ENCODE data around the gene BCL2.

DNA sequence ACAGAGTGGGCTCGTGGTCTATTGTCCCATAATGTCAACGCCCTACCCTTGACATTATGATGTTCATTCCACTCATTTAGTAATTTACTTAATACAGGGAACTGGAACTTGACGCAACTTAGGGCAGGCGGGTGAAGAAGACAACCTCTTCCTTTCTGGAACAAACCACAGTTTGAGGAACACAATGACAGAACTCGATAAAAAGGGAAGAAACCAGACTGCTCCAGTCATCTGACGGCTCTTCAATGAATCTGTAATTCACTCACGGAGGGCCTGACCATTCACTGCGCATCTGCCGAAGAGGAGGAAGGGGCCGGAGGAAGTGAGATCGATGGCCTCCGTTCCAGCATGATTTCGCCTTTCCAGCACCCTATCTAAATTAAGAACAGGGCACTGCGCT, 83.2 kb downstream of the BCL2 start:
- TF ChIP-seq, protein P1, sequence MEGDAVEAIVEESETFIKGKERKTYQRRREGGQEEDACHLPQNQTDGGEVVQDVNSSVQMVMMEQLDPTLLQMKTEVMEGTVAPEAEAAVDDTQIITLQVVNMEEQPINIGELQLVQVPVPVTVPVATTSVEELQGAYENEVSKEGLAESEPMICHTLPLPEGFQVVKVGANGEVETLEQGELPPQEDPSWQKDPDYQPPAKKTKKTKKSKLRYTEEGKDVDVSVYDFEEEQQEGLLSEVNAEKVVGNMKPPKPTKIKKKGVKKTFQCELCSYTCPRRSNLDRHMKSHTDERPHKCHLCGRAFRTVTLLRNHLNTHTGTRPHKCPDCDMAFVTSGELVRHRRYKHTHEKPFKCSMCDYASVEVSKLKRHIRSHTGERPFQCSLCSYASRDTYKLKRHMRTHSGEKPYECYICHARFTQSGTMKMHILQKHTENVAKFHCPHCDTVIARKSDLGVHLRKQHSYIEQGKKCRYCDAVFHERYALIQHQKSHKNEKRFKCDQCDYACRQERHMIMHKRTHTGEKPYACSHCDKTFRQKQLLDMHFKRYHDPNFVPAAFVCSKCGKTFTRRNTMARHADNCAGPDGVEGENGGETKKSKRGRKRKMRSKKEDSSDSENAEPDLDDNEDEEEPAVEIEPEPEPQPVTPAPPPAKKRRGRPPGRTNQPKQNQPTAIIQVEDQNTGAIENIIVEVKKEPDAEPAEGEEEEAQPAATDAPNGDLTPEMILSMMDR (IDR thresholded peaks at IDR 0.05), result no peak
- TF ChIP-seq ZFX (IDR thresholded peaks at IDR 0.05; ENCODE audit: borderline replicate concordance), result no peak
